Measurements from ENCODE around the gene CARS1.
"Not testable (repeated sequence)": the region's sequence is repeated elsewhere in the genome, so short reads cannot be mapped to it uniquely, and the experiment has no call there.

The CARS1 gene

DNA sequence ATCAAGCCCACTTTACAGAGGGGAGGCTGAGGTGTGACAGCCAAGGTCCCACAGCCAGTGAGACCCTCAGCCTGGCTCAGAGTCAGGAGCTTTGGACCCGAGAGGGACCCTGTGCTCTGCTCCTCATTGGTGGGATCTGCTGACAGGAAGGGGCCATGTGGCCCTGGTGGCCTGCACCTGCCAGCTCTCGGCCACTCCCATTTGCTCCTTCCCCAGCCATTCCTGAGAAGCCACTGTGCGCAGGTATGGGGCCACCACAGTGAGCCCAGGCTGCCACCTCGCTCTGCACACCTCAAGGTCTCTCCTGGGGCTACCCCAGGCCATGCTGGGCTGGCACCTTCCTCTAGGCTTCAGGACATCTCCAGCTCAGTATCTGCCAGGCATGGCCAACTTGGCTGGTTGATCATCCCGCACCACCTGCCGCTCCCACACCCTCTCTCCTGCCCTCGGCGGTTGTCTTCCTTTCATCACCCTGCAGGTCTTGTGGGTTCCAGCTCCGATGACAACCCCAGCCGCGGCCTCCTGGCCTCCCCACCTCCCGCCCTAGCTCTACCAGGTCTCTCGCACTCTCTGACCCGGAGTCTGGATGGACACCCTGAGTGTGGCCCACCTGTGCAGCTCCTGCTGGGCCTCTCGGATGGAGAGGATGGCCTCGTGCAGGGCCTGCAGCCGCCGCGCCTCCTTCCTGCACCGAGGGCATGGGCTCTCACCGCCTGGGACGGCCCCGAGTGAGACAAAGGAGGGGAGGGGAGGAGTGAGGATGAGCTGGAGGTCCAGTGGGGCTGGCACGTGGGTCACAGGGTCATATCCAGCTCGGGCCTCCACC lies 32.2 kb upstream of the CARS1 start:
- no peak for DNase-seq (ENCODE audit: low read depth)

DNA sequence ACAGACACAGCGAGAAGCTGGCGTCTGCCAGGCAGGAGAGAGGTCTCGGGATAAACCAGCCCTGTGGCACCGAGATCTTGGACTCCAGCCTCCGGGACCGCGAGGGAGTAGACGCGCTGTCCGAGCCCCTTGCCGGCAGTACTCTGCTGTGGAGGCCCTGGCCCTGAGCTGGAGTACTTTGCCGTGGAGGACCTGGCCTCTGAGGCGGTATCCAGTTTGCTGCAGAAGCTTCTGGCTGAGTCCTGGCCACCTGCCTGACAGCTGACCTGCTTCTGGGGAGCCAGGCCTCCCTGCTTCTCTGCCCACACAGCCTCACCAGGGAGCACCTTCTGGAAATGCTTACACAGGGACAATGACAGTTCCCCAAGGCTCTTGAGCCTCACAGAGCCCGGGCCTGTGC lies 31.6 kb upstream of the CARS1 start:
- DNase-seq (ENCODE audit: low read depth): no peak

DNA sequence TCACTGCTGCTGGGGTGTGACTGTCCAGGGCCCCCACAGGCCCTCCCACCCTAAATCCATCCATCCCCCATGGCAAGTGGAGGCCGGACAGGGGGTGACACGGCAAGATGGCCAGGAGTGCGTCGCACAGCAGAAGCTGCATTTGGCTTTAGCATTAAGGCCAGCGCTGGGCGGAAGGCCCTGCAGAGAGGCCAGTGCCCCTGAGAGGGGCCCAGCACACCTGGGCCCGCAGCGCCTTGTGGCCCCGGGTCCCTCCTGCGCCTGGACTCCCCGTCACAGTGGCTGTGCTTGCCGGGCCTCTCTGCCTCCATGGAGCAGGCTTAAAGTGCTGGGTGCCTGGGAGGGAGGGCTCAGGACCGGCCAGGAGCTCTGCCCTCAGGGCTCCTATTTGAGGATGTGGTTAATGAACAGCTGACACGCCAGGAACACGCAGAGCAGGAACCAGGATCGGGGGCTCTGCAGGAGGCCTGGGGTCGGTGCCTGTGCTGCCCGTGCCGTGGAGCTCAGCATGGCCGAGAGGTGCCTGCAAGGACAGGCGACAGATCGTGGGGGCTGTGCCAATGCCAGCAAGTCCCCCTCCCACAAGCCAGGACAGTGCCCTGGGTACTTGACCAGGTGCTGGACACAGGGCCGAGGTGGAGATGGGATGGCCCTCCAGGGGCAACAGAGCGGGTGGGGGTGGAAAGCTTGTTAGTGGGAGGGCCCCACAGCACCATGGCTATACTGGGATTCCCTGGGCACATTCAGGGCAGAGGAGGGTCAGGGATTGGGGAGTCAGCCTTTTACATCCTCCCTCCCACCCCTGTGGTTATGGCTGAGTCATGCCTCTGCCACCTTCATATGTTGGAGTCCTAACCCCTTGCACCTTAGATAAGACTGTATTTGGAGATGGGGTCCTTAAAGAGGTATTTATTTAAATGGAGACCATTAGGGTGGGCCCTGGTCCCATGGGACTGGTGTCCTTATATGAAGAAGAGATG lies 30.9 kb upstream of the CARS1 start:
- no peak for DNase-seq (ENCODE audit: low read depth)

DNA sequence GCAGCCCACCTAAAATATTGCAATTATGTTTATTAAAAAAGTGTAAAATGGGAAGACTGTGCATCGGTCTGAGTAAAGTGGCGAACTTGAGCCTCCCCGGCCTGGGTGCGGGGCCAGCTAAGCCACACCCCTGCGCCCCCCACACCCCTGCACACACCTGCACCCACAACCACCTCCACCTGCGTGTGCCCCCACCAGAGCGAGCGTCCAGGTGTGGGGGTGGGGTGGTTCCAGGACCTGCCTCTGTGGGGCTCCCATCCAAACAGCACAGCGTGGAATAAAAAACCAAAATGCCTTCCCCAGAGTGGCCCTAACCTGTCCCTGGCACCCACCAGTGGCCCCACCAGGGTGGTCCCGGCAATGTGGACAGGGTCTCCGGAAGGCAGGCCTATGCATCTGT lies 30.1 kb upstream of the CARS1 start:
- no peak for DNase-seq (ENCODE audit: low read depth)

DNA sequence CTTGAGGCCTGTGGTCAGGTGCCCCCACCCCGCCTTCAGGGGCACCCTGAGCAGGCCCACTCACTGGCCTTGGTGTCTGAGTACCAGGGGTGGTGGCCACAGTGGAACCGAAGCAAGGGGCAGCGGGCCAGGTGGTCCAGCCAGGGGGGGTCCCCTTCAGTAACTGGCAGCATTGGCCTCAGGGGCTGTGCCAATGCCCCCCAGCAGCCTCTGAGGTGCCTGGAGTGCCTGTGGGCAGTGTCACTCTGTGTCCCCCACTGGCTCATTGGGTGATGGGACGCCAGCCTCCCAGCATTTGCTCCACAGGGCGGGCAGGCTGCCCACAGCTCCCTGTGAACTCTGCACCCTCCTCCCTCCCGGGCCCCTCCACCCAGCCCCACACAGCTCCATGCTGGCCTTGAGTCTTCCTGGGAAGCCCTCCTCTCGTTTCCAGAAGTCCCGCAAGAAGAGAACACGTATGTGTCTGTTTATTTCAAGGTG lies 29.5 kb upstream of the CARS1 start:
- DNase-seq (ENCODE audit: low read depth): no peak

DNA sequence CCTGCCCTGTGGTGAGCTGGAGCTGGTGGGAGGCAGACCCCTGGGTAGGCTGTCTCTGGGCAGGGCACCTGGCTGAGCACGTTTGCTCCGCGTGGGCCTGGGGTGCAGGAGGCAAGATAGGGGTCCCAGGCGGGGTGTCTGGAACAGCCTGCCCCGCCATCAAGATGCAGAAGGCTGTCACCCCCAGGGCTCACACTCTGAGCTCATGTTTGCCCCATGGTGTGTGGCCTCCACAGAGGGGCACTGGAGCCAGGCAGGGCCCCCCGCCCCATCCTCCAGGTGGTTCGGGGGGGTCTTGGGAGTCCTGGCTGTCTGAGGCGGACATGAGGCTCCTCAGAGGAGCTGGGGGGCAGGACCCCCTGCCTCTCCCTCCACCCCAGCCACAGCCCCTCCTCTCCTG lies 28.9 kb upstream of the CARS1 start:
- no peak for DNase-seq (ENCODE audit: low read depth)

DNA sequence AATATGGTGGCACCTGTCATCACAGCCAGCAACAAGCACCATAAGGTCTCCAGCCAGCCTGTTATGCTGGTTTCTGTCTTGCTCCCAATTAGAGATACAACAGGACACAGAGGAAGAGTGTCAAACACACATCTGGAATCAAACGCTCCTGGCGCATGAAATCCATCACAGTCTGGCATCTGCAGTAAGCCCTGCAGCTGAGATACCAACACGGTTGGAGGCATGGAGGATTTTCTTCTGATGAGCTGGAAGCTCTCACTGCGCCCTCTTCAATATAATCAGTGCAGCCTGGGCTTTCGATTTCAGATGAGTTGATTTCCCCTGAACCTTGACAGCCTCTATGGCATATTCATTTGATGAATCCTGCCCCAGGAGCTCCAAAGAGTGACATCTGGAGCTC lies 27.8 kb upstream of the CARS1 start:
- DNase-seq (ENCODE audit: low read depth): no peak

DNA sequence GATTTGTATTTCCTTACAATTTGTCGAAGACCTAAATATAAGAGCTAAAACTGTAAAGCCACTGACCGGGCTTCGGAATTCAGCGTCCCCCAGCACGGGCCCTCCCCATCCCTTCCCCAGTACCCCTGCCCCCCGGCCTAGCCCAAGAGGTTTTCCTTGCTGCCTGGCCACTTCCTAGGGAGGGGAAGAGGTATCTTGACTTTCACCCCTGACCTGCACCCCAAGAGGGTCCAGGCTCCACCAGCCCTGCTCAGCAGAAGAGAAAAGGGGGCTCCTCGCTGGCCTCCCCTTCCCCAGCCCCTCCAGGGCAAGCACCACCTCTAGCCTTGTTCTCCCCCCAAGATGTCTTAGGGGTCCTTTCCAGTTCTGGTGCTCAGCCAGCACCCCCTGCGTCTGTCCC lies 26.1 kb upstream of the CARS1 start:
- DNase-seq (ENCODE audit: low read depth): no peak

DNA sequence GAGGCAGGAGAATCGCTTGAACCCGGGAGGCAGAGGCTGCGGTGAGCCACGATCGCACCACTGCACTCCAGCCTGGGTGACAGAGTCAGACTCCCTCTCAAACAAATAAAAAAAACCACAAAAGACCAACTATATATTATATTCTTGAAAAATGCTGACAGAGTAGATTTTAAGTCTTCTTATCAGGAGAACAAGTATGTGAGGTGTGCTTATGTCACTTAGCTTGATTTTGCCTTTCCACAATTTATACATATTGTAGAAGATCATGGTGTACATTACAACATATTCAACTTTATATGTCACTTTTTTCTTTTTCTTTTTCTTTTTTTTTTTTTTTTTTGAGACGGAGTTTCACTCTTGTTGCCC lies 24.1 kb upstream of the CARS1 start:
- DNase-seq (ENCODE audit: low read depth): no peak

DNA sequence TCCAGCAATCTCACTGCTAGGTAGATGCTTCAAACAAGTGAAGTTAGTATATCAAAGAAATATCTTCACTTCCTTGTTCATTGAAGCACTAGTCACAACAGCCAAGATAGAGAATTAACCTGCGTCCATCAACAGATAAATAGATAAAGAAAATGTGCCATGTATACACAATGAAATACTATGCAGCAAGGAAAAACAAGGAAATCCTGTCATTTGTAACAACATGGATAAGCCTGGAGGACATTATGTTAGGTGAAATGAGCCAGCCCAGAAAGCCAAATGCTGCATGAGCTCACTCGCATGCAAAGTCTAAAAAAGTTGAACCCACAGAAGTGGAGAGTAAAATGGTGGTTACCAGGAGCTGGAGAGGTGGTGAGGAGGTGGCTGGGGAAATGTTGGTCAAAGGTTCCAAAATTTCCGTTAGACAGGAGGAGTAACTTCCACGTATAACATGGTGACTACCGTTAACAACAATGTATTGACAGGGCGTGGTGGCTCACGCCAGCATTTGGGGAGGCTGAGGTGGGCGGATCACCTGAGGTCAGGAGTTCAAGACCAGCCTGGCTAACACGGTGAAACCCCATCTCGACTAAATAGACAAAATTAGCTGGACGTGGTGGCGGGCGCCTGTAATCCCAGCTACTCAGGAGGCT lies 23.6 kb upstream of the CARS1 start:
- DNase-seq (ENCODE audit: low read depth): no peak

DNA sequence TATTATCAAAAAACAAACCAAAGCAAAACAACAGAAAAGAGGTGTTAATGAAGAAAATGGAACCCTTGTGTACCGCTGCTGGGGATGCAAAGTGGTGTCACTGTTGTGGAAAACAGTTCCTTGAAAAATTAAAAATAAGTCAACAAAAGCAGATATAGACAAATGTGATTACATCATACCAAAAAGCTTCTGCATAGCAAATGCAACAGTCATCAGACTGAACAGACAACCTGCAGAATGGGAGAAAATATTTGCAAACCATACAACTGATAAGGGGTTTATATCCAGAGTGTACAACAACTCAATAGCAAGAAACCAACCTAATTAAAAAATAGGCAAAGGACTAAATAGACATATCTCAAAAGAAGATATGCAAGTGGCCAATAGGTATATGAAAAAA lies 22.9 kb upstream of the CARS1 start:
- no peak for DNase-seq (ENCODE audit: low read depth)

DNA sequence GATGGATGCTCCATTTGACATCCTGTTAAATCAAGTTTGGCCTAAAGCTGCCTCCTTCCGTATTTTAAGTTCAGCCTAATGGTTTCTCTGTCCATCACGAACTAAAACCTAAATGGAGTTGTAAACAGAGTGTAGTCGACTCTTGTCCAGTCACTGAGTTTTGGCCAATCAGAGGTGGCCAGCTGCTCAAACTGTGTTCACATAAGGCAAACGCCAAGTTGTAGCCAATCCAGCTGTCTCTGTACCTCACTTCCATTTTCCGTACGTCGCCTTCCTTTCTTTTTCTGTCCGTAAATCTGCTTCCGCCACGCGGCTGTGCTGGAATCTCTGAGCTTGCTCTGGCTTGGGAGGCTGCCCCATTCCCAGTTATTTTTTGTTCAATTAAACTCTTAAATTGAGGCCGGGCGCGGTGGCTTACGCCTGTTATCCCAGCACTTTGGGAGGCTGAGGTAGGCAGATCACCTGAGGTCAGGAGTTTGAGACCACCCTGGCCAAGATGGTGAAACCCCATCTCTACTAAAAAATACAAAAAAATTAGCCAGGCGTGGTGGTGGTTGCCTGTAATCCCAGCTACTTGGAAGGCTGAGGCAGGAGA lies 20.7 kb upstream of the CARS1 start:
- DNase-seq (ENCODE audit: low read depth): no peak

DNA sequence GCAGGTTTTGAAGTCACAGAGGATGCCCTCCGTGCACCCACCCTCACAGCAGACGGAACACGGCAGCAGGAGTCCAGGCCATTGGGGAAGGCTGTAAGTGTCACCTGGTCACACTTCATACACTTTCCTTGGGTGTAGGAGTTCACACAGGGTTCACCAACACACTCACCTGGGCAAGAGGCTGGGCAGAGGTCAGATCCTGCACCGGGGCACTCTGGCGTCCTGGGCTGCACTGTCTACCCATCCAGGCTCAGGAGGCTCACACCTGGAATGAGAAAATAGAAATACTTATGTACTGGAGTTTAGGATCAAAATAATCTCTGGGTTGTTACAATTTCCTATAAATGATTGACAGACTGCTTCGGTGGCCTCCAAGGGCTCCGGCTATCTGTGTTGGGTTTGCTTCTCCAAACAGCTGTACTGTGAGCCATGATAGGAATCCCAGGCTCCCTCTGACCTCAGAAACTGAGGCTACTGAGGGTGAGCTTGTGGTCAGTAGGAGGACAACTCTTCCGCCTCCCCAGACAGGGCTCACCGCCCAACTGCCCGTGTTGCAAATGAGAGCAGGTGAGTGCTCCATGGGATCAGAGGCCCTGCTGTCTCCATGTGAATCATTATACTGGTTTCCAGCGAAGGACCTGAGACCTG lies 20.1 kb upstream of the CARS1 start:
- no peak for DNase-seq (ENCODE audit: low read depth)

DNA sequence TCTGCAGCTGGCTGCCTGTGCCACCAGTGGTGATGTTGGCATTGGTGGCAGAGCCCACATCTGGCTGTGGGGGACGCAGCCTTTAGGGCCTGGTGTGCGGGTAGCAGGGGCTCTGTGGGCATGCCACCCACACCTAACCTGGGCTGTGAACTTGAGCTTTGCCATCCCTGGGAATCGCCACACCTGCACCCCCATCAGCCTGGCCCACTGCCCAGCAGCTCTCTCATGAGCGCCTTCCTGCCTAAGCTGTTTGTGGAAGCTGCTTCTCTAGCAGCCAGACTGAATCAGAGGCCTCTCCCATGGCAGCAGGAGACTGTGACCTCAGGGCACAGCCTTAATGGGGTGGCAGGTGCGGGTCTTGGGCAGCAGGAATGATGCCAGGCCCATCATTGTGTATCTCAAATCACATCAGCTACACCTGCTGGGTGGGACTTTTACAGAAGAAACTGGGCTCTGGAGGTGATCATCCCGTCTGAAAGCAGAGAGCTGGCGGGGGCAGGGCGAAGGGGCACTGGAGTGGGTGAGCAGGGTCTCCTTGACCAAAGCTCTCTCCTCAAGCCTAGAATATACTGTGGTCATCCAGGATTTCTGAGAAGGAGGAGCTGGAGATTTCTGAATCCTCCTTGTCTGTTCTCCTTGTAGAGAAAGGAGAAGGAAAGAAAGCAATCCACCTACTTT lies 17.8 kb upstream of the CARS1 start:
- no peak for DNase-seq (ENCODE audit: low read depth)

DNA sequence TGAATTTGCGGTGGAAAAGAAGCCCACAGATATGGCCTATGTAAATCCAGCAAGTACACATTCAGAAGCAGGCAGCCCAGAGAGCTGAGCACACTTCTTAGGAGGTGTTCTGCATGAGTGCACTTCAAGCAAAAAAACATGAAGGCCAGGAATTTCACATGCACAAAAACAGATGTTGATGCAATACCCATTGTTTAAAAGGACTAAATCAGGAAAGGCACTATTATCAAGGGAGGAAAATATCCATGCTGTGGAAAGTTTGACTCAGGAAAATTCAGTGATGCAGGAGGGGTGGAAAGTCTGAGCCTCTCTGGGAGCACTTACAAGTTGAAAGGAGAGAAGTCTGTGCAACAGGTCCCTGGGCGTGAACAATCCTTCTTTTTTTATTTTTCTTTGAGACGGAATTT lies 15.8 kb upstream of the CARS1 start:
- no peak for DNase-seq (ENCODE audit: low read depth)

DNA sequence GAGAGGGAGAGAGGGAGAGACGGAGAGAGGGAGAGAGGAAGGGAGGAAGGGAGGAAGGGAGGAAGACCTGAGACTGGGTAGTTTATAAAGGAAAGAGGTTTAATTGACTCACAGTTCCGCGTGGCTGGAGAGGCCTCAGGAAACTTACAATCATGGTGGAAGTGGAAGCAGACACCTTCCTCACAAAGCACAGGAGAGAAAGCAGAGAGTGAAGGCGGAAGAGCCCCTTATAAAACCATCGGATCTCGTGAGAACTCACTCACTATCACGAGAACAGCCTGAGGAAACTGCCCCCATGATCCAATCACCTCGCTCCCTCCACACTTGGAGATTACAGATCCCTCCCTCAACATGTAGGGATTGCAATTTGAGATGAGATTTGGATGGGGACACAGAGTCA lies 12.2 kb upstream of the CARS1 start:
- DNase-seq (ENCODE audit: low read depth): no peak

DNA sequence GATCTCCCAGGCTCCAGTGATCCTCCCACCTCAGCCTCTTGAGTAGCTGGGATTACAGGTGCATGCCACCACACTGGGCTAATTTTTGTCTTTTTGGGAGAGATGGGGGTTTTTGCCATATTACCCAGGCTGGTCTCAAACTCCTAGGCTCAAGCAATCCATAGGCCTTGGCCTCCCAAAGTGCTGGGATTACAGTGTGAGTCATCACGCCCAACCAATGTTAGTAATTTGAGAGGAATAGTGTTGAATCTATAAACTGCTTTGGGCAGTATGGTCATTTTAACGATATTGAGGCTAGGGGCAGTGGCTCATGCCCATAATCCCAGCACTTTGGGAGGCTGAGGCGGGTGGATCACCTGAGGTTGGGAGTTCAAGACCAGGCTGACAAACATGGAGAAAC lies 9.1 kb upstream of the CARS1 start:
- DNase-seq (ENCODE audit: low read depth): not testable (repeated sequence)

DNA sequence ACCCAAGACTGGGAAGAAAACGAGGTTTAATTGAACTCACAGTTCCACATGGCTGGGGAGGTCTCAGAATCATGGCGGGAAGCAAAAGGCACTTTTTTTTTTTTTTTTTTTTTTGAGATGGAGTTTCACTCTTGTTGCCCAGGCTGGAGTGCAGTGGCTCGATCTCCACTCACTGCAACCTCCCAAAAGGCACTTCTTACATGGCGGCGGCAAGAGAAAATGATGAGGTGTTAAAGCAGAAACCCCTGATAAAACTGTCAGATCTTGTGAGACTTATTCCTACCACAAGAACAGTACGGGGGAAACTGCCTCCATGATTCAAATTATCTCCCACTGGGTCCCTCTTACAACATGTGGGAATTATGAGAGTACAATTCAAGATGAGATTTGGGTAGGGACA lies 7.5 kb upstream of the CARS1 start:
- not testable (repeated sequence) for DNase-seq (ENCODE audit: low read depth)

DNA sequence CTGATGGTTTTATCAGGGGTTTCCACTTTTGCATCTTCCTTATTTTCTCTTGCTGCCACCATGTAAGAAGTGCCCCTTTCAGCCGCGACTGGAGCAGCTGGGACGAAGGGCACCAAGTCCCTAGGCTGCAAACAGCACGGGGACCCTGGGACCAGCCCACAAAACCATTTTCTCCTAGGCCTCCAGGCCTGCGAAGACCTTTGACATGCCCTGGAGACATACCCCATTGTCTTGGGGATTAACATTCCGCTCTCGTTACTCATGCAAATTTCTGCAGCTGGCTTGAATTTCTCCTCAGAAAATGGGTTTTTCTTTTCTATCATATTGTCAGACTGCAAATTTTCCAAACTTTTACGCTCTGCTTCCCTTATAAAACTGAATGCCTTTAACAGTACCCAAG lies 6.7 kb upstream of the CARS1 start:
- not testable (repeated sequence) for DNase-seq (ENCODE audit: low read depth)

DNA sequence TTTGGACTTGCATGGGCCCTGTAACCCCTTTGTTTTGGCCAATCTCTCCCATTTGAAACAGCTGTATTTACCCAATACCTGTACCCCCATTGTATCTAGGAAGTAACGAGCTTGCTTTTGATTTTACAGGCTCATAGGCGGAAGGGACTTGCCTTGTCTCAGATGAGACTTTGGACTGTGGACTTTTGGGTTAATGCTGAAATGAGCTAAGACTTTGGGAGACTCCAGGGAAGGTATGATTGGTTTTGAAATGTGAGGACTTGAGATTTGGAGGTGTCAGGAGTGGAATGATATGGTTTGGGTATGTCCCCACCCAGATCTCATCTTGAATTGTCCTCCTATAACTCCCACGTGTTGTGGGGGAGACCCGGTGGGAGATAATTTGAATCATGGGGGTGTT lies 6.2 kb upstream of the CARS1 start:
- DNase-seq (ENCODE audit: low read depth): not testable (repeated sequence)

DNA sequence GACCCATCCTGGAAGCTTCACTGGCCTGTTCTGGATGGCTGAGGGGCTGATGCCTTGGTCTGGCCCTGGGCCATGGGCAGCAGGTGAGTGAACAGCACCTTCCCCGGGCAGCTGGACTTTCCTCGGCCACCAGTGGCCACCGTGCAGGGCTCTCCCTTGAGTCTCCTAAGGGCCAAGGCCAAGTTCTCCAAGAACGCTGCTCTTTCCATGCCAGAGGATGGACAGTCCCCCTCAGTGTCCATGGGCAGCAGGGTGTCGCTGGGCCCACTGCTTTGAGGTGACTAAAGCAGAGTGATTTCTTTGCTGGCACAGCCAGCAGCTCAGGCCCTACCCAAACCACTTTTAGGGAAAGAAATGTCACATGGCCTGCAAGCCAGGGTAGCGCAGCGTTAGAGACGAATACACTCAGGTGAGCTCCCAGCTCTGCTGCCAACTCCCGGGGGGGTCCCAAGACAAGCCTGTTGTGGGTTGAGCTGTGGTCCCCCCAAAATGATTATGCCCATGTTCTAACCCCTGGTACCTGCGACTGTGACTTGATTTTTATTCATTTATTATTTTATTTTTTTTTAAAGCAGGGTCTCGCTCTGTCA lies 3.3 kb upstream of the CARS1 start:
- DNase-seq (ENCODE audit: low read depth): no peak
